HUDEP-2 (cell line): ENCODE results near the gene KCNC3.

ENCODE experiments used
- DNase-seq, 76 experiments: peaks; one replicate each; lab custom pipeline; 2025; ENCODE audit not compliant: unreplicated experiment in 76 of 76; lab: John Stamatoyannopoulos, UW

KCNC3 gene

DNA sequence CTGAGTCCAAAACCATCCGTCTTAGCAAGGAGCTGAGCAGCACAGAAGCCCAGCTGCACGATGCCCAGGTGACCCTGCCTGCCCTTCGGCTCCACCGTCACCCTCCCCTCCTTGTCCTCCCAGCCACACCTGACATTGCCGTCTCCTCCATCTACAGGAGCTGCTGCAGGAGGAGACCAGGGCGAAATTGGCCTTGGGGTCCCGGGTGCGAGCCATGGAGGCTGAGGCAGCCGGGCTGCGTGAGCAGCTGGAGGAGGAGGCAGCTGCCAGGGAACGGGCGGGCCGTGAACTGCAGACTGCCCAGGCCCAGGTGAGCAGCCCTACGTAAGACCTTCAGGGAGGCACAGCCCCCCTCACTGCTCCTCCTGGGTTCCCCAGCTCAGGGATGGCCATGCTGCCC lies 49.1 kb downstream of the KCNC3 start:
- no peak for DNase-seq

DNA sequence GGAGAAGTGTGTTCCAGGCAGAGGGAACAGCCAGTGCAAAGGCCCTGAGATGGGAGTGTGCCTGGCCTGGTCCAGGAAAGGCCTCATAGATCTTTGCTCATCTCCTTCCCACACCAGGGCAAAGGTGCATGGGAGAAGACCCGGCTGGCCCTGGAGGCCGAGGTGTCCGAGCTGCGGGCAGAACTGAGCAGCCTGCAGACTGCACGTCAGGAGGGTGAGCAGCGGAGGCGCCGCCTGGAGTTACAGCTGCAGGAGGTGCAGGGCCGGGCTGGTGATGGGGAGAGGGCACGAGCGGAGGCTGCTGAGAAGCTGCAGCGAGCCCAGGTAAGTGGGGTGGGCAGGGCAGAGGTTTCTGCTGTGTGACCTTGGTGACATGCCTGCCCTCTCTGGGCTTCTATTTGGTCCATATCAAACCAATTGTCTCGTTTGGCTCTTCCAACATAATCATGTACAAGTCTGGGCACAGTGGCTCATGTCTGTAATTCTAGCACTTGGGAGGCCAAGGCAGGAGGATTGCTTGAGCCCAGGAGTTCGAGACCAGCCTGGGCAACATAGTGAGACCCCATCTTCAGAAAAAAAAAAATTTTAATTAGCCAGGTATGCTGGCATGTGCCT lies 51.1 kb downstream of the KCNC3 start:
- DNase-seq, result no peak

DNA sequence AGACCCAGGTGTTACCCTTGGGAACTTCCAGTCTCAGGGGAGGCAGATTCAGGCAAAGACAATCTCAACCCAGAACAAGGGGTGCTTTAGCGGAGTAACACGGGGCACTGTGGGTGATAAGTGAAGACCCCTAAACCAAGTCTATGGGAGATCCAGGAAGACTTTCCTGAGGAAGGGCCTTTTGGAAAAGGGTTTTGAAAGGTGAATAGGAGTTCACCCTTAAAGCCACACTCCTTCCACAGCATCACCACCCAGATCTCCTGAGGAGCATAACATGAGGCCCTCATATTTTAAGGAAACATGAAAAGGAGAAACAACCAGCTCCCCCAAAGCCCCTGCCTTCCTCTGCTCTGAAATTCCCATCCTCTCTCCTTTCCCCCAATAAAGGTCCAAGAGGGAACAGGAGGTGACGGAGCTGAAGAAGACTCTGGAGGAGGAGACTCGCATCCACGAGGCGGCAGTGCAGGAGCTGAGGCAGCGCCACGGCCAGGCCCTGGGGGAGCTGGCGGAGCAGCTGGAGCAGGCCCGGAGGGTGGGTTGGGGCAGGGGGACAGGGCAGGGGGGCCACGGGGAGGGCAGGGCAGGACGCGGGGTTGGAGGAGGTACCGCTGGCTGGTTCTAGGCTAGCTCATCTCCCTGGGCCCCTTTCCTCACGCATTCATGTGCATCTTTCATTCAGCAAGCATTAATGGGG lies 52.7 kb downstream of the KCNC3 start:
- no peak for DNase-seq

- DNase-seq, result no peak
Observed at GRCh38 chr19:50275577-50276368, 53.4 kb downstream of the KCNC3 start.

DNA sequence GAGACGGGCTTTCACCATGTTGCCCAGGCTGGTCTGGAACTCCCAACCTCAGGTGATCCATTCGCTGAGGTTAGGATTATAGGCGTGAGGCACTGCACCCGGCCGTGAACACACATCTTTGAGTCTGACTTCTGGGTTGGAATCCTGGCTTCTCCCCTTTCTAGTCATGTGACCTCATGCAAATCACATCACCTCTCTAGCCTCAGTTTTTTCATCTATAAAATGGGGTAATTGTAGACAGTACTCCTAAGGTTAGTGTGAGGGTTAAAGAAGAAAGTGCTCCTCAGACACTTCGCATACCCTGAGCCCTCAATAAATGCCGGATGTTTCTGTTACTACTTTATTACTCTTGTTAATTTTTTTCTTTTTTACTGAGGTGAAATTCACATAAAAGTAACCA lies 55.4 kb downstream of the KCNC3 start:
- DNase-seq, result no peak

- no peak for DNase-seq
Observed at GRCh38 chr19:50272263-50272897, 56.8 kb downstream of the KCNC3 start.

GRCh38 chr19:50269653-50270052 lies 59.5 kb downstream of the KCNC3 start:
- DNase-seq, result peak in 9 of 76 experiments; percentile 4 to 30 (median 18)

DNA sequence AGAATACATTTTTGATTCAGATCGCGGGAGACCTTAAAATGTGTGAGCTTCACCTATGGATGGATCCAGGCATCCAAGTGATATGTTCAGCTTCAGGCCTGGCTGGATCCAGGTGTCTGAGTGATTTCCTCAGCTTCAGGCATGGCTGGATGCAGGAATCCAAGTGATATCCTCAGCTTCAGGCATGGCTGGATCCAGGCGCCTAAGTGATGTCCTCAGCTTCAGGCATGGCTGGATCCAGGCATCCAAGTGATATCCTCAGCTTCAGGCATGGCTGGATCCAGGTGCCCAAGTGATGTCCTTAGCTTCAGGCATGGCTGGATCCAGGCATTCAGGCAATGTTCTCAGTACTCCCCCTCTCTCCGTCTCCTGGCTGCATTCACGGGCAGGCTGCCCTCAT lies 60.7 kb downstream of the KCNC3 start:
- no peak for DNase-seq

GRCh38 chr19:50268041-50268440 lies 61.1 kb downstream of the KCNC3 start:
- peak in 5 of 76 experiments; percentile 13 to 38 (median 18) for DNase-seq

GRCh38 chr19:50266896-50267295 lies 62.3 kb downstream of the KCNC3 start:
- no peak for DNase-seq

GRCh38 chr19:50266041-50266440 lies 63.1 kb downstream of the KCNC3 start:
- DNase-seq, result no peak

DNA sequence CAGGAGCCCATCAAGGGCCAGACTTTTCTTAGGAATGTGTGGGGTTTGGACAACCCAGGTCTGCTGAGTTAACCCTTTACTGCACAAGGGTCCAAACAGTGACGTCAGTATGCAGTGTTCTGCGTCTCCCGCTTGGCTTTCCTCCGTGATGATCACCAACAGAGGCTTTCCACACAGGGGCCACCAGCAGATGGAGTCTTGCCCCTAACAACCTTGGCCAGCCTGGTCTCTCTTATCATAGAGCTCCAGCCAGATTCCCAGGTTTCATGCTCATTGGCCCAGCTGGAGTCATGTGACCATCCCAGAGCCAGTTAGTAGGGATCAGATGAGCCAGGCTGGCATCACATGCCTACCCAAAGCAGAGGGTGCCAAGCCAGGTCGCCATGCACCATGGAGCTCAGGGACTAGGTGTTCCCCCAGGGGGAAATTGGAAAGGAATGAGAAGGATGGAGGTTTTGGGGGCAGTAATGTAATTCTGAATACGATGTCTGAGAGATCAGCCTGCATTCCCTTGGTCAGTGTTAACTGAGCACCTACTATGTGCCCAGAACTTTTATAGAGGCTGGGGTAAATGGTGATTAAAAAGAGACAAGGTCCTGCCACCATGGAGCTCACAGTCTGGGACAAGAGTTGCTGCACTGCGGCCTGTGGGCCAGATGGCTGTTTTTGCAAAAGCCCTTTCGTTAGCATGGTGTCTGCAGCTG lies 64.5 kb downstream of the KCNC3 start:
- DNase-seq, result peak in 3 of 76 experiments; percentile 9 to 23 (median 11)

- no peak for DNase-seq
Observed at GRCh38 chr19:50263176-50263575, 66.0 kb downstream of the KCNC3 start.
